Adrenal gland (tissue), 19 donors: ENCODE data around the gene ANXA2R. TPM values are rescaled to one million over a fixed set of nuclear protein-coding genes. Genes with fewer than 3 reads are reported as not detected.
"Not testable (repeated sequence)": the region's sequence is repeated elsewhere in the genome, so short reads cannot be mapped to it uniquely, and the experiment has no call there.

ENCODE experiments used
- DNase-seq, 7 donors: peaks; one replicate each; pipeline ENCODE4 v3.0.0-alpha.2; 2019 to 2020
- H3K27ac ChIP-seq, 5 donors: fragments of 200-600 bp; sonication (generic) in 4 of 5; 1 replicate in 3 of 5; 2 replicates in 2 of 5; pipeline versions ENCODE4 v1.5.1 to v1.8.0; 2016 to 2020; ENCODE audit warnings: mild to moderate bottlenecking in 1 of 5
- H3K27me3 ChIP-seq: fragments of 200-600 bp; 2 replicates; pipeline ENCODE4 v1.8.0; 2021
- H3K36me3 ChIP-seq, 2 donors: fragments of 200-600 bp; replicated peaks in 1 of 2; 1 replicate in 1 of 2; 2 replicates in 1 of 2; pipeline versions ENCODE4 v1.5.1 to v1.8.0; 2018 to 2022
- H3K4me1 ChIP-seq, 2 donors: fragments of 200-600 bp; replicated peaks in 1 of 2; 1 replicate in 1 of 2; 2 replicates in 1 of 2; pipeline versions ENCODE4 v1.5.1 to v1.8.0; 2018 to 2021
- H3K4me3 ChIP-seq, 4 donors: fragments of 200-600 bp; sonication (generic) in 3 of 4; one replicate each; pipeline ENCODE4 v1.5.1; 2016 to 2018
- H3K9me3 ChIP-seq, 3 donors: fragments of 200-600 bp; sonication (generic) in 1 of 3; replicated peaks in 1 of 3; 1 replicate in 2 of 3; 2 replicates in 1 of 3; pipeline versions ENCODE4 v1.5.1 to v1.8.0; 2016 to 2021
- POLR2A ChIP-seq, 2 donors: fragments of 450-650 bp; IDR thresholded peaks; one replicate each; pipeline ENCODE4 v1.6.1; 2017; ENCODE audit warnings: antibody characterized with exemption in 2 of 2, mild to moderate bottlenecking in 2 of 2, moderate library complexity in 1 of 2
- WGBS, 4 donors: extraction: QIAGEN DNeasy Blood & Tissue Kit in 2 of 4; methylation state at CpG; one replicate each; pipeline versions ENCODE4 v1.1.5 to v1.1.7; 2013 to 2017; 5-methylcytosine and 5-hydroxymethylcytosine counted together
- intact Hi-C, 2 donors: fragments of 100-400 bp; cut with DNase I; formaldehyde crosslinking; loops; one replicate each; pipeline versions ENCODE4 v1.14.1 to v1.15.0; 2022 to 2023
- long read RNA-seq, 10 donors: library from polyadenylated mRNA in 3 of 10; unstranded in 2 of 10; stranded (forward) in 1 of 10; transcript quantifications; one replicate each; pipeline ENCODE4 v2.0.0 and lab custom pipeline, GENCODE V29; 2021 to 2026
- polyA plus RNA-seq, 3 donors: library from polyadenylated mRNA; stranded (reverse); fragments of 200-250 nt in 2 of 3; fragments of 350-450 nt in 1 of 3; fragmentation: Illumina TruSeq in 1 of 3; extraction: RNeasy Lipid Tissue Mini Kit (QIAGEN cat#74804) in 1 of 3; gene quantifications; one replicate each; pipeline ENCODE4 v1.2.3, GENCODE V29; 2013 to 2014
- total RNA-seq, 9 donors: library from RNA; depleted of rRNA in 4 of 9; stranded (reverse); fragments of >200 nt in 4 of 9; fragments of 120-200 nt in 1 of 9; fragmentation: NEBNext Ultra II Directional in 1 of 9; extraction: Animal tissue kit (Norgen Biotek cat#: 25700) in 1 of 9; gene quantifications; one replicate each; pipeline versions ENCODE4 v1.1.0 to v1.2.4, GENCODE V29; 2013 to 2023
- TF ChIP-seq, protein P1 (sequence below), 6 experiments: fragments of 450-650 bp in 4 of 6; fragments of 200-600 bp in 2 of 6; sonication (generic) in 1 of 6; IDR thresholded peaks; 1 replicate in 5 of 6; 2 replicates in 1 of 6; pipeline versions ENCODE4 v1.5.1 to v1.8.0; 2016 to 2021; ENCODE audit warnings: antibody characterized with exemption in 6 of 6, mild to moderate bottlenecking in 2 of 6, moderate library complexity in 1 of 6
- donor health status: healthy with polysubstance abuse.
- donor health status: Bipolar disorder and iron deficiency.
- donor health status: DM: yes; HTN: yes; CAD: no.
- donor health status: DM: no; HTN: no; CAD: no.
- donor health status: DM: no; HTN: no; CAD: no.
- donor health status: DM: yes; HTN: yes; CAD: no.

ANXA2R gene, protein sequence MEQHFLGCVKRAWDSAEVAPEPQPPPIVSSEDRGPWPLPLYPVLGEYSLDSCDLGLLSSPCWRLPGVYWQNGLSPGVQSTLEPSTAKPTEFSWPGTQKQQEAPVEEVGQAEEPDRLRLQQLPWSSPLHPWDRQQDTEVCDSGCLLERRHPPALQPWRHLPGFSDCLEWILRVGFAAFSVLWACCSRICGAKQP
- 1 to 10 TPM in 8 of 9 donors, under 1 TPM in 1; 0.30 to 3.7 (median 2.7) TPM for total RNA-seq
- 1 to 10 TPM in 2 of 3 donors, under 1 TPM in 1; 0.55 to 5.2 (median 3.5) TPM for polyA plus RNA-seq
- long read RNA-seq, donor 1: 0 reads
- long read RNA-seq, donor 2: 0 reads
- long read RNA-seq, donor 3, partial matches to known transcripts: 0 of 1 reads
- long read RNA-seq, donor 3, other reads (novel, unspliced or antisense): 0 of 1 reads
- long read RNA-seq, donor 4, partial matches to known transcripts: 0 of 1 reads
- long read RNA-seq, donor 4, other reads (novel, unspliced or antisense): 0 of 1 reads
- long read RNA-seq, donor 5, partial matches to known transcripts: 0 of 3 reads
- long read RNA-seq, donor 5, other reads (novel, unspliced or antisense): 0 of 3 reads
- long read RNA-seq, donor 6: 0 reads
- long read RNA-seq, donor 7: 0 reads
- long read RNA-seq, donor 8: 0 reads
- long read RNA-seq, donor 9, partial matches to known transcripts: 0 of 3 reads
- long read RNA-seq, donor 9, other reads (novel, unspliced or antisense): 0 of 3 reads
- long read RNA-seq, donor 10, partial matches to known transcripts: 0 of 2 reads
- long read RNA-seq, donor 10, other reads (novel, unspliced or antisense): 0 of 2 reads

DNA sequence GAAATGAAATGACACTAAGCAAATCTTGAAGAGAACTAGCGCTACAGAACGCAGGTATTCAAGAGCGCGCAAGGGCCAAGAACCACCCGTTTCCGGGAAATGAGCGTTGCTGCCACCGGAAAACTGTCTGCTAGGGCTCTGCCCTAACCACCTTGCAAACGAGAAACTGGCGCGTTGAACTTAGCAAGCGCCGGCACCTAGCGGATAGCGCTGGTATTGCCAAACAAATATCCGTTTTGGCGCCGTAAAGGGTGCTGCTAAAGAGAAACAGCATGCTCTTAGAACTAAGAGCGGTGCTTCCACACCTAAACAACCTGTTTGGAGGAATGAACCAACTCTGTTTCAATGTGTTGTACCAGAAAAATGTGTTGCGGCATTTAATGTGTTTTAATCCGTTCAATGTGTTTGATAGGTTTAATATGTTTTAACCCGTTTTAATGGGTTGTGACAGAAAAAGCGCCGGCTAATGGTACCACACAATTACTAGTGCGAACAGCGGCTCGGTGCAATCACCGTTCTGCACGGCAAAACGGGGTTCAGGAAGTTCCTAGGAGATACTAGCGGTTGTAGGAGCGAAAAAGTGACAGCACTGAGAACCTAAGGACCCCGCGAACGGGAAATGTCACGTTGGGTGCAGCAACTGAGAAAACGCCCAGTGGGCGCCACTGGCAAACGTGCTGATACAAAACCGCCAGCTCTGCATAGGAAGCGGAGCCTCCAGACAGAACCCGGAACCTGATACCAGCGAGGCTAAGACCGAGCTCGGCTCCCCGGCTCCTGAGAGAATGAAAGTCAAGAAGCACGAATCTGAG lies at the start of gene ANXA2R:
Gene ANXA2R (minus strand): TSS at position 33 of the 812 bp plus-strand sequence. CDS start 273 bp downstream, outside the sequence.
- peak within 1 kb of the TSS; percentile 89 to 99 (median 97) for H3K27ac ChIP-seq
- no peaks in the 10 kb centered on the region for H3K4me1 ChIP-seq
- H3K27me3 ChIP-seq: no peaks in the 10 kb centered on the region
- H3K4me3 ChIP-seq: peak within 1 kb of the TSS in 2 of 4 donors; percentile 54 to 68
- peak; percentile 85 to 96 (median 88) for DNase-seq
- 4 to 6% (median 5%) methylated on average over 47 of the region's 47 CpGs for WGBS, 4 donors
- intact Hi-C loops: loop anchor here in 1 of 2 donors (5.0 kb wide), 1 partner anchor 48 kb away; no protein-coding TSS in a partner anchor
- no peaks in the 10 kb centered on the region for H3K9me3 ChIP-seq
- TF ChIP-seq POLR2A (IDR thresholded peaks at IDR 0.05): no peak
- TF ChIP-seq, protein P1, sequence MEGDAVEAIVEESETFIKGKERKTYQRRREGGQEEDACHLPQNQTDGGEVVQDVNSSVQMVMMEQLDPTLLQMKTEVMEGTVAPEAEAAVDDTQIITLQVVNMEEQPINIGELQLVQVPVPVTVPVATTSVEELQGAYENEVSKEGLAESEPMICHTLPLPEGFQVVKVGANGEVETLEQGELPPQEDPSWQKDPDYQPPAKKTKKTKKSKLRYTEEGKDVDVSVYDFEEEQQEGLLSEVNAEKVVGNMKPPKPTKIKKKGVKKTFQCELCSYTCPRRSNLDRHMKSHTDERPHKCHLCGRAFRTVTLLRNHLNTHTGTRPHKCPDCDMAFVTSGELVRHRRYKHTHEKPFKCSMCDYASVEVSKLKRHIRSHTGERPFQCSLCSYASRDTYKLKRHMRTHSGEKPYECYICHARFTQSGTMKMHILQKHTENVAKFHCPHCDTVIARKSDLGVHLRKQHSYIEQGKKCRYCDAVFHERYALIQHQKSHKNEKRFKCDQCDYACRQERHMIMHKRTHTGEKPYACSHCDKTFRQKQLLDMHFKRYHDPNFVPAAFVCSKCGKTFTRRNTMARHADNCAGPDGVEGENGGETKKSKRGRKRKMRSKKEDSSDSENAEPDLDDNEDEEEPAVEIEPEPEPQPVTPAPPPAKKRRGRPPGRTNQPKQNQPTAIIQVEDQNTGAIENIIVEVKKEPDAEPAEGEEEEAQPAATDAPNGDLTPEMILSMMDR (IDR thresholded peaks at IDR 0.05): peak; percentile 76 to 87 (median 82)
- no peaks in the 10 kb centered on the region for H3K36me3 ChIP-seq

DNA sequence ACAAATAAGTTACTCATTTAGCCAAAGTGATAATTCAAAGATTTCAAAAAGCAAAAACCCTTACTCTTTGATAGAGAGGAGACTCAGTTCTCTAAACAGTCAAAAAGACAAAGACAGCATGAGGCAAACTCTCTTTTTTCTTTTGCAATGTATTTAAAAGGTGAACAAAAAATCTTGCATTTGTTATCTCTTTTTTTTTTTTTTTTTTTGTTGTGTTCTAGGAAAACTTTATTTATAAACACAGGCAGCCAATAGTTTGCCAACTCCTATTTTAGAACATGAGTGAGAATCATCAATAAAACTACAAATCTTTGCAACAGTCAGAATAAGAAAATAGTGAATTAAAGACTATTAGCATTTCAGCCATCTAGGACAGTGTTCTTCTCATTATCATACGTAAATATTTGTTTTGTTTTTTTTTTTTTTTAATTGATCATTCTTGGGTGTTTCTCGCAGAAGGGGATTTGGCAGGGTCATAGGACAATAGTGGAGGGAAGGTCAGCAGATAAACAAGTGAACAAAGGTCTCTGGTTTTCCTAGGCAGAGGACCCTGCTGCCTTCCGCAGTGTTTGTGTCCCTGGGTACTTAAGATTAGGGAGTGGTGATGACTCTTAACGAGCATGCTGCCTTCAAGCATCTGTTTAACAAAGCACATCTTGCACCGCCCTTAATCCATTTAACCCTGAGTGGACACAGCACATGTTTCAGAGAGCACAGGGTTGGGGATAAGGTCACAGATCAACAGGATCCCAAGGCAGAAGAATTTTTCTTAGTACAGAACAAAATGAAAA lies 46.2 kb upstream of the ANXA2R start:
- intact Hi-C loops, H3K4me3 ChIP-seq, H3K27me3 ChIP-seq, H3K4me1 ChIP-seq, H3K27ac ChIP-seq, H3K9me3 ChIP-seq, DNase-seq, H3K36me3 ChIP-seq: not testable (repeated sequence)
- WGBS, 4 donors: 86 to 98% (median 93%) methylated on average over 2 of the region's 5 CpGs

DNA sequence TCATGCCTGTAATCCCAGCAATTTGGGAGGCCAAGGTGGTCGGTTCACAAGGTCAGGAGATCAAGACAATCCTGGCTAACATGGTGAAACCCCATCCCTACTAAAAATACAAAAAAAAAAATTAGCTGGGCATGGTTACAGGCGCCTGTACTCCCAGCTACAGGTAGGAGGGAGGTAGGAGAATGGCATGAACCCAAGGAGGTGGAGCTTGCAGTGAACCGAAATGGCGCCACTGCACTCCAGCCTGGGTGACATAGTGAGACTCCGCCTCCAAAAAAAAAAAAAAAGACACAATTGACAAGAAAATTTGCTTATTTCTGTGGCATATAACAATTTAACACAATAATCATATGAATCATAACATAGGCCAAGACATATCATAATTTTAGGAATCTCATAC lies 45.3 kb upstream of the ANXA2R start:
- Histone ChIP-seq H3K9me3 (no peaks in the 10 kb centered on the region), H3K4me3 (no peak overlapping the region), H3K4me1 (no peaks in the 10 kb centered on the region), H3K36me3 (peaks cover 0 to 9% of the 10 kb centered on the region in 2 donors), H3K27me3 (no peaks in the 10 kb centered on the region), H3K27ac (no peak overlapping the region)
- WGBS, 4 donors: 93 to 99% (median 97%) methylated on average over 5 of the region's 5 CpGs
- TF ChIP-seq, protein P1 (IDR thresholded peaks at IDR 0.05): no peak
- no peak for TF ChIP-seq POLR2A (IDR thresholded peaks at IDR 0.05)
- intact Hi-C loops: no loop called here
- no peak for DNase-seq

- 93 to 98% (median 95%) methylated on average over 7 of the region's 7 CpGs for WGBS, 4 donors
- peaks cover 0 to 18% of the 10 kb centered on the region in 2 donors for H3K36me3 ChIP-seq
- intact Hi-C loops: not testable (repeated sequence)
Measured at GRCh38 chr5:43084468-43084867, 44.3 kb upstream of the ANXA2R start.

GRCh38 chr5:43081345-43081744 lies 41.2 kb upstream of the ANXA2R start:
- H3K27ac ChIP-seq, H3K4me1 ChIP-seq, DNase-seq, H3K9me3 ChIP-seq, intact Hi-C loops, H3K4me3 ChIP-seq, H3K27me3 ChIP-seq: not testable (repeated sequence)
- WGBS, 4 donors: 88 to 100% (median 94%) methylated on average over 2 of the region's 2 CpGs
- H3K36me3 ChIP-seq: peaks cover 0 to 19% of the 10 kb centered on the region in 2 donors

More at GRCh38 chr5:43084468-43084867, 44.3 kb upstream of the ANXA2R start:
- H3K4me1 ChIP-seq, H3K9me3 ChIP-seq, H3K27ac ChIP-seq, H3K4me3 ChIP-seq, H3K27me3 ChIP-seq, DNase-seq: not testable (repeated sequence)
